NCI-H510A treated with DMSO at 0.1 percent for 48 hours (cell line): ENCODE measurements around the gene ENTPD8.
A peak's percentile ranks its signal among the peaks of the same experiment; 100 is the strongest.

ENCODE experiments used
- DNase-seq: peaks from one replicate; lab custom pipeline; 2025; lab: John Stamatoyannopoulos, UW

The ENTPD8 gene

DNA sequence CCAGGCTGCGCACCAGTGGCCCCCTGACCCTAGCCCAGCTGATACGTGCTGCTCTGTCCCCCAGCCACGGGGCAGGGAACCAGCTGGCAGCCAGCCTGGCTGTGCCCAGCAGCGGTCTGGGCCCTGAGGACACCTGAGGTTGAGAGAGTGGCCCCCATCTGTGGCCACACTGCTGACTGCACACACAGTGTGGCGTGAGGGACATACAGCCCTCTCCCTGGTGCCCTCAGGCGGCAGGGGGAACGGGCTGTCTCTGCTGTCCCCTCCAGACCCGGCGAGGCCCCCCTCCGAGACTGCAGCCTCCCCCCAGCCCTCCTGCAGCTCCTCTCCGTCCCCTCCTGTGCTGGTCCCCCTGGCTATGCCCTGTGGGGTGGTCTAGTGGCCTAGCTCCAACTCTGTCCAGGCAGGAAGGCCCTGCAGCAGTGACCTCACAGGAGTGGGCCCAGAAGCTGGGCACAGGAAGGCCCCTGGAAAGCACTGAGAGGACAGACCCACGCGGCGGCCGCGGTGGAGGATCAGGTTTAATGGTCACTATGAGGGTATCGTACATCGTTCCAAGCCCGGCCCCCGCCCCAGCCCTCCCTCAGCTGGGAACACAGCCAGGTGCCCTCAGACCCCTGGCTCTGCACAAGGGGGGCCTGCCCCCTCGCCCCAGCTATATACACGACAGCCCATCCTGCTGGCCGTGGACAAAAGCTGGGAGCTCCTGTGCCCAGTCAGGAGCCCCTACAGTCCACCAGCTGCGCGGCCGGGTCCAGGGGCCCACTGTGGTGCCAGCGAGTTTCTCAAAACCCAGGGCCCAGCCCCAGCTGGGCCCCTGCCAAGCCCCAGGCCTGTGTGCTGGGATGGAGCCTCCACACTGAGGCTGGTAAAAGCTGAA, 6.8 kb upstream of the ENTPD8 start:
- no peak for DNase-seq

DNA sequence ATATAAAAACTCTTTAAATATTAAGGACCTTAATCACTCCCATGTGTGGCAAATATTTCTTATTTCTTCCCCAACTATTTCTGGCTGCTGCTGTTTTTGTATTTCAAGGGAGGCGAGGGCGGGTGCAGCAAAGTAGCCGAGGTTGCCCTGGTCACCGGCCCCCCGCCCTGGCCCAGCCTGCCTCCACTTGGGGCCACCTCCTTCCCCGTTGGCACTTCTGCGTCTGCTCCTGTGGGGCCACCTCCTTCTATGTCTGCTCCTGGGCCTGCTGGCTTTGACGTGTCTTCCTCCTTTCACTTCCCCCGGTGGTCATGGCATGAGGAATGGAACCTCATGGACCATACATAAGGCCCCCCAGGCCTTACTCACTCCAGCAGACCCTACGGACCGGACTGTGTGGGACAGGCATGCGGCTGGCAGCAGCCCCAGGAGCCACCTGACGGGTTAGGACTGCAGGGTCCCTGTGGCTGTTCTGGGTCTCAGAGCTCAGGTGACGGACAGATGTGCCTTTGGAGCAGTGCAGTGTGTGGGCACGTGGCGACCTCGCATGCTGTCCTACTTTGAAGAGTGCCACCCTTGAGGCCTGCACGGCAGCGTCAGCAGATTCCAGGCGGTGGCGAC, 5.8 kb upstream of the ENTPD8 start:
- DNase-seq: no peak

DNA sequence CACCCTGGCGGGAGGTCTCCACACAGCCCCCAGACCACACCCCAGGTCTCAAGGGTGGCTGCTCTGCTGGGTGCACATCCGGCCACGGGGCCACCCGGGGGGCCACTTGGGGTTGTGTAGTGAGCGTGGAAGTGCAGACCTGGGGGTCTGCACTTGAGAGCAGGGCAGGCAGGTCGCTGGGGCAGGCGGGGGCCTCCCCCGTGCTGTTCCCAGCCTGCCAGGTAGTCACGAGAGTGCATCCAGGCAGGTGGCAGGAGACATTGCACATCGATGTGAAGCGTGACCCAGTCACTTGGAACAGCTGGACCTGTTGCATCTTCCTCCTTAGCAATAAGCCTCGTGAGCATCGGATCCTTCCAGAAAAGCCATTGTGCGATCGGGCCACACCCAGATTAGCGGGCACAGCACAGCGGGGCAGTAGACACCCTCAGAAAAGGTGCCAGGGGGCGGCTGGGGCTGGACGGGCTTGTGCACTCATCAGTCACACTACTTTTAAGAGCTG, 4.8 kb upstream of the ENTPD8 start:
- peak; percentile 23 for DNase-seq

DNA sequence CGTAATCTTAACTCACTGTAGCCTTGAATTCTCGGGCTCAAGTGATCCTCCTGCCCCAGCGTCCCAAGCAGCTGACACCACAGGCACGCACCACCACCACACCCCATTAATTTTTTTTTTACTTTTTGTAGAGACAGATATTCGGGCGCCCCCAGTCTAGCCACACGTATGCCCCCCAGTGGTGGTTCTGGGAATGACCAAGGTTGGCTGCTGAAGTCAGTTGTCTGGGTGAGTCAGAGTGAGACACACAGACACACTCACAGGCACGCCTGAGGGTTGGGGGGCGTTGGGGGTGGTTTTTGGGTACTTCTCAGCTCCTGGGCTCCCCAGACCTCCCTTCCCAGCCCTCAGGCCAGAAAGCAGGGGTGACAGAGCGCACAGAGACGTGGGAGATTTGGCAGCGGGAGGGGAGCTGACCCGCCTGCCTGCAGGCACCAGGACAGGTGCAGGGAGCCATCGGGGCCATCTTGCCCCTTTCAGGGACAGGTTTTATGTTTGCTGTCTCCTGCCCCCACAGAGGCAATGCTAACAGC, 4.2 kb upstream of the ENTPD8 start:
- DNase-seq: peak; percentile 46

DNA sequence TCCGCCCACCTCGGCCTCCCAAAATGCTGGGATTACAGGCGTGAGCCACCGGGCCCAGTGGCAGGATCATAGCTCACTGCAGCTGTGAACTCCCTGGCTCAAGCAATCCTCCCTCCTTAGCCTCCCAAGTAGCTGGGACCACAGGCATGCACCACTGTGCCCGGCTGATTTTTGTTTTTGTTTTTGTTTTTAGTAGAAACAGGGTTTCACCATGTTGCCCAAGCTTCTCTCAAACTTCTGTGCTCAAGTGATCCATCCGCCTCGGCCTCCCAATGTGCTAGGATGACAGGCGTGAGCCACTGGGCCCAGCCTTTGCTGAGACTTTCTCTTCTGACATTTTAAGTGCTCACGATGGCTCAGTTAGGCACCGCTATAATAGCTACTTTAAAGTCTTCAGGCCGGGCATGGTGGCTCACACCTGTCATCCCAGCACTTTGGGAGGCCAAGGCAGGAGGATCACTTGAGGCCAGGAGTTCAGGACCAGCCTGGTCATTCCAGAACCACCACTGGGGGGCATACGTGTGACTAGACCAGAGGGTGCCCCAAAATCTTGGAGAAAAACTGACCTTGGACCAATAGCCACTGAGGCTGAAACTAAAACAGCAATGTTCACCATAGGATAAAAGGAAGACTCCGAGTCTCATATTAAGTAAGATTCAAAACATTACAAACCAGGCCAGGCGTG, 3.1 kb upstream of the ENTPD8 start:
- DNase-seq: no peak

DNA sequence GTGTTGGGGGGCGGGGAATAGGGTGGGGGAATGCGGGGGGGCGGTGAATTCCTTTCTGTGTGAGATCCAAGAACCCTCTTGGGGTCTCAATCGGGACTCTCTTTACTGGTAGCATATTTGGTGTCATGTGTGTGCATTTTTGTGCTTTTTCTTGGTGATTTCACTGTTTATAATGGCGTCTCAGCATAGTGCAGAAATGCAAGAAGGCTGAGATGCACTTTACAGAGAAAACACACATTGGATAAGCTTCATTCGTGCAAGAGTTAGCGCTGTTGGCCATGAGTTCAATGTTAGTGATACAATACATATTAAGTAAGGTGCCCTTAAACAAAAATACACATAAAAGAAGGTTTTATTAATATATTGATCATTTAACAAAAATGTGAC, 771 bp upstream of the ENTPD8 start:
- DNase-seq: no peak

DNA sequence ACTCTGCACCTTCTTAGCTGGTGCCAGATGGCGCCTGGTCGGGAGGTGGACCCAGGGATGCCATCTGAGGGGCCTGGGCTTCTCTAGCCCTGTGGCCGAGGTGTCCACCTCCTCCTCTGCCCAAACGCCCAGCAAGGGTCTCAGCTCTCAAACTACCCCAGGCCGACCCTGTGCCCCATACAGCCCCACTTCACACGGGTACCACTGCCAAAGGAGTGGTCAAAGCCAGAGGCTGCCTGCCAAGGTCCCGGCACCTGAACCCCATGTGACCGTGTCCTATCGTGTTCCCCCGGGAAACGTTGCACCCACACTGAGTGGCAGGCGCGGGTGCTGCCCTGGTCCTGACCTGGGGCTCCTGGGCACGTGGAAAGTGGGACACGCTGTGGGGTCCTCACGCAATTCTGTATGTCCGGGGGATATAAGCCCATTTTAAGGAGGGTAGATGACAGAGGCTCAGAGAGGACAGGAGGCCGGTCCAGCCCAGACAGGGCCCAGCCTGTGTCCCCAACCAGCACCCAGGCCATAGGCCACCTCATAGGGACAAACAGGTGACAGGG, 1.9 kb downstream of the ENTPD8 start:
- DNase-seq: no peak

DNA sequence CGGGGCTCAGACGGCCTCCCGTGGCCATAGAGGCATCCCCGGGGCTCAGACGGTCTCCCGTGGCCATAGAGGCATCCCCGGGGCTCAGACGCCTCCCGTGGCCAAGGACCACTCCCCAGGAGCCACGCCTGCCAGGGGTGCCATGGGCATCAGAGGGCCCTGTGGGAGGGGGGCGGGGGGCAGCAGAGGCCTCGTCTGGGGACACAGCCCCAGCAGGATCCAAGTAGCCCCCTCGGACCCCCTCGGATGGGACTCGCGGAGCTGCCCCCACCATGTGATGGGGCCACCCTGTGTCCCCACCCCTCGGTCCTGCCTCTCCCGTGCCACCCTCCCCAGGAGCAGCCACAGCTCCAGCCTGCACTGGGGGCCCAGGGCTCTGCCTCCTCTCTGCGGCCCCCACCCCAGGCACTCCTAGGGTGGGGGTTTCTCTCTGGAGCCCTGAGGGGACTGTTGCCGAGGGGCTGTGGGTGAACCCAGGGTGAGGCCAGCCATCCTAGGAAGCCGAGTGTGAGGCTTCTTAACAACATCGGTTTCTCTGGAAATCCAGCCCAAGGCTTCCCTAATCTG, 2.5 kb downstream of the ENTPD8 start:
- no peak for DNase-seq

DNA sequence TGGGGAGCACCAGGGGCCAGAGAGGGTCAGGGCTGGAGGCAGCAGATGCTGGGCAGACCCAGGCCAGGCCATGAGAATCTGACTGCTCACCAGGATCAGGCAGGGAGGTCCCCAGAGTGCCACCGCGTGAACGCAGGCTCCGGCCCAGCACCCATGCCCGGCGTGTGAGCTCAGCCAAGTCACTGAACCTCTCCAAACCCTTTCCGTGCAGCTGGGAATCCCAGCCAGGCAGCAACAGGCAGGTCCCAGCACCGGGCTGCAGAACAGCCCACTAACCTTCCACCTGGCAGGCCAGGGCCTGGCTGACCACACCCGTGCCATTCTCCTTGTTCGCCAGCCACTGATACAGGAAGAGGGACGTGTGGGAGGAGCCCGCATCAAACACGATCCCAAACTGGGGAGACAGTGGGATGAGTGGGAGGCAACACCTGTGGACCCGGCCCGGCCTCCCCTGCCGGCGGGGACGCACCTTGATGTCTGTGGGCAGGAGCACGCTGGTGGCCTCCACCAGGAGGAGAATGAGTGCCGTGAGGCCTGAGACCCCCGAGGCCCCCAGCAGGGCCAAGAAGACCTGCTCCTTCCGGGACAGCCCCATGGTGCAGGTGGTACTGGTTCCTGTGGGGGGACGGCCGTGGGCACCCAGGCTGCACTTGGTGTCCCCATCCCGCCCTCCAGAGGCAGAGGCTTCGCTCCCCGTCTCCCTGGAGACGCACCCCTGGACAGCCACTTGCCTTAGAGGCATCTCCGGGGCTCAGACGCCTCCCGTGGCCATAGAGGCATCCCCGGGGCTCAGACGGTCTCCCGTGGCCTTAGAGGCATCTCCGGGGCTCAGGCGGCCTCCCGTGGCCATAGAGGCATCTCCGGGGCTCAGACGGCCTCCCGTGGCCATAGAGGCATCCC, 3.2 kb downstream of the ENTPD8 start:
- no peak for DNase-seq

DNA sequence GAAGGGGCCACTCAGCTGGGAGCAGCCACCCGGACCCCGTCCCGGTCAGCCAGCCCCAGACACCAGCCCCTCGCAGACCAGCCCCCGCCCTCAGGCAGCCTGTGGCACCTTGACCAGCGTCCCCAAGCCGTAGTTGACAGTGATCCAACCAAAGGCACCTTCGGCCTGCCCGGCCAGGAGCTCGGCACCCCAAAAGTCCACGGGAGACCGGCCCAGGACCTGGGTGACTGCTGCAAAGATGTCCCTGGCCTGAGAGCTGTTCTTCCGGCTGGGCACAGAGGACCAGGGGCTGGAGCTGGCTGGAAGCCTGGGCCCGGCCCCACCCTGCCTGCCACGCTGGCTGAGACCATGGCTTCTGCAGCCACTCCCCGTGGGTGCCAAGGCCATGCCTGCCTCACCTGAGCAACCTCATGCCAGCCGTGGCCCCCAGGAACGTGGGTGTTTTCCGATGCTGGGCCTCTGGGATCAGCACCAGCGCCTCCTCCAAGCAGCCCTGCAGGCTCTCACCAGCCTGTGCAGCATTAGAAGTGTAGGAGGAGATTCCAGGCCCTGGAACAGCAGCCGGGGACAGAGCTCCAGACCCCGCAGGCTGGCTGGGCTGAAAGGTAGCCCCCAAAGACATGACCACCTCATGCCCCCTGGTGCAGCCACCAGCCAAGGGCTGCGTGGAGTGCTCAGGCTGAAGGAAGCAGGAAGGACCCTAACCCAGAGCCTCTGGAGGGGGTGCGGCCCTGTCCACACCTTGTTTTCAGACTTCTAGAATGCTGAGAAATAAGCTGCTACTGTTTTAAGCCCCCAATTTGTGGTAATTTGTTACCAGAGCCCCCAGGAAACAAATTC, 4.2 kb downstream of the ENTPD8 start:
- DNase-seq: no peak

DNA sequence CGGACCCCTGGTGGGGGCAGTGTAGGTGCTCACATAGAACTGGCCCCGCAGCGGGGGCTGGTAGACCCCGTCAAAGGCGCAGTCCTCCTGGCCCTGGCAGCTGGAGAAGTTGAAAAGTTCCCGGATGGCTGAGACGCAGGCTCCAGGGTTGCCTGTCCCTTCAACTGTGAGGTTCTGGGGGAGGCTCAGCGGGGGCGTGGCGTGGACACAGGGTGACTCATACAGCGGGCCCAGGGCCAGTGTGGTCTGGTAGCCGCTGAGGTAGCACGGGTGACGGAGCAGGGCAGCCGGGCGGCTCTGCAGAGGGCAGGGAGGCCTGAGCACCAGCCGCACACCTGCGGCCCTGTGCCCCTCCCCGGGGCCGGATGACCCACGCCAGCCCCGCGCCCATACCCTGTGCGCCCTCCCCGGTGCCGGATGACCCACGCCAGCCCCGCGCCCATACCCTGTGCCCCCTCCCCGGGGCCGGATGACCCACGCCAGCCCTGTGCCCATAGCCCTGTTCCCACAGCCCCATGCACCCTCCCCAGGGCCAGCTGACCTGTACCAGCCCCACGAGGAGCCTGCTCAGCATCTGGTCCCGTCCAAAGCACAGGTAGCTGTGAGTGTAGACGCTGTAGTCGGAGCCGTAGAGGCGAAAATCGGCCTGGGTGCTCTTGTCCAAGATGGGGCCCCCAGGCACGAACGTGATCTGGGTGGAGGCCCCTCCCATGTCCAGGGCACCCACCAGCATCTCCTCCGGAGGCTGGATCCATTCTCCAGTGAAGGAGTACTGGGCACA, 5.0 kb downstream of the ENTPD8 start:
- no peak for DNase-seq

DNA sequence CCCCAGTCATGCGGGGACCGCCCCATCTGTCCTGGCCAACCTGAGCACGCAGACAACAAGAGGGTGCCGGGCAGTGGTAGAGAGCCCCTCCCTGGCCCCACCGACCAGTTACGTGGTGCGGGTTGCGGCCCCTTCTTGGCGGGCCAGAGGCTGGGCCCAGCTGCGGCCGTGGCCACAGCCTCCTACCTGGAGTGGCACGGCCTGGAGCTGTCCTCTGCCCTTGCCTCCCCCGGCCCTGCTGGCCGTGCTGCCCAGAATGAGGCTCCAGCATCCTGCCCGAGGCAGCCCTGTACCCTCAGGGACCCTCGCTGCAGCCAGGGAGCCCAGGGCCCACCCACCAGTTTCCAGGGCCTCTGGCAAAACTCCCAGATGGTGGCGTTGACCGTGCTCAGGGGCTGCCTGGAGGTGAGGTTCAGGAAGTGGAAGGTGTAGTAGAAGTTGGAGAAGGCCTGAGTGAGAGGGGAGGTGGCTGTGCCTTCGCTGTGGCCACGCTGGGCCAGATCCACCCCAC, 5.7 kb downstream of the ENTPD8 start:
- DNase-seq: no peak

DNA sequence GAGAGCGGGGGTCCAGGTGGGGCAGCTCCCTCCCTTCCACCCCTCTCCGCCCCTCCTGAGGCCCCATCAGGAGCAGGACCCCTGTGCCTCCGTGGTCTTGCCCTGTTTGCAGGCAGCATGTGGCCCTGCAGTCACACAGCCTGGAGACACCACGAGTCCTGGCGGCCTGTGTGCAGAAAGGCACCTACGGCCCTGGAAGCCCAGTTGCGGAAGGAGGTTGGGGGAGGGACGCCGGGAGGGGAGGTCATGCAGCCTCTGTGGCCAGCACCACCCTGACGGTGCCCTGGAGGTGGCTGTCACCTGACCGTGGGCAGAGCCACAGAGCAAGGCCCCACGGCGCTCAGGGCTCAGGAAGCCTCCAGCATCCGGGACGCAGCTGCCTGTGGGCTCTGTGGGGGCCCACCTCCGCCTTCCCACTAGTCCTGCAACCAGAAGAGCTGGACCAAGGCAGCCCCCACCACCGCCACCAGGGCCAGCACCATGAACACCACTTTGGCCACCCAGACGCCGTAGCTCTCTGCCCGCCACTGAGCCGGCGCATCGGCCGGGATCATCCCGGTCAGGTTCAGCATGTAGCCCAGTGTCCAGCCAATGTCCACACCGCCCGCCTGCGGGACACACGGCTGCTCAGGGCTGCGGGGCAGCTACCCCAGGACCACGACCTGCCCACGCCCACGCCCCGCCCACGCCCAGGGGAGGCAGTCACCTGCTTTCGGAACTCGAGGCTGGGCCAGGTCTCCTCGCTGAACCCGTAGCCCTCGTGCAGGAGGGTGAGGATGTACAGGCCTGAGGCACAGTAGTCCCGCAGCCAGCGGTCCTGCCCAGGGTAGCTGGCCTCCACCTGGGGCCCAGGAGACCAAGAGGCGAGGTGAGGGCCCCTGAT, 6.4 kb downstream of the ENTPD8 start:
- DNase-seq: no peak

DNA sequence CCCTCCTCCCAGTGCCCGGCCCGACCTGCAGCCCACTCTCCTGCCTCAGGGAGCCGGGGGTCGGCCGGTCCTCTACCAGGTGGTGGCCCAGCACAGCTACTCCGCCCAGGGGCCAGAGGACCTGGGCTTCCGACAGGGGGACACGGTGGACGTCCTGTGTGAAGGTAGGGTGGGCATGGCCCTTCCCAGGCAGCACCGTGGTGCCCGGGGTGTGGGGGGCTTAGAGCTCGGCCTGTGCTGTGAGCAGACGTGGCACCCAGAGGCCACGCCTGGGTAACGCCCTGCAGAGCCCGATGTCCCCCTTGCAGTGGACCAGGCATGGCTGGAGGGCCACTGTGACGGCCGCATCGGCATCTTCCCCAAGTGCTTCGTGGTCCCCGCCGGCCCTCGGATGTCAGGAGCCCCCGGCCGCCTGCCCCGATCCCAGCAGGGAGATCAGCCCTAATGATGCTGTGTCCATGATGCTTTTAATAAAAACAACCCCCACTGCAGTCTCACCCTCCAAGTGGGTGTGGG, 7.2 kb downstream of the ENTPD8 start:
- no peak for DNase-seq

DNA sequence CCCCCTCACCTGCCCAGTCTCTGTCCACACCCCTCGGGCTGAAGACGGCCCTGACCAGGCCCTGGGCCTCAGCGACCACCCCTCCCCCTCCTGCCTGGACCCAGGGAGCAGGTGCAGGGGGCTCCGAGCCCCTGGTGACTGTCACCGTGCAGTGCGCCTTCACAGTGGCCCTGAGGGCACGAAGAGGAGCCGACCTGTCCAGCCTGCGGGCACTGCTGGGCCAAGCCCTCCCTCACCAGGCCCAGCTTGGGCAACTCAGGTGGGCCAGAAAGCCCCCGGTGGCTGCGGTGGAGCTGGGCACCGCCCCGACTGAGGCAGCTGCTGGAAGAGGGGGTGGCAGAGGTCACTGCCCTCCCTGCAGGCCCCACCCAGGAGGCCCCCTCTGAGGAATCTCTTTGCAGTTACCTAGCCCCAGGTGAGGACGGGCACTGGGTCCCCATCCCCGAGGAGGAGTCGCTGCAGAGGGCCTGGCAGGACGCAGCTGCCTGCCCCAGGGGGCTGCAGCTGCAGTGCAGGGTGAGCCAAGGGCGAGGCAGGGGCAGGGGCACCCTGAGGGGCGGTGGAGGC, 7.7 kb downstream of the ENTPD8 start:
- DNase-seq: no peak

DNA sequence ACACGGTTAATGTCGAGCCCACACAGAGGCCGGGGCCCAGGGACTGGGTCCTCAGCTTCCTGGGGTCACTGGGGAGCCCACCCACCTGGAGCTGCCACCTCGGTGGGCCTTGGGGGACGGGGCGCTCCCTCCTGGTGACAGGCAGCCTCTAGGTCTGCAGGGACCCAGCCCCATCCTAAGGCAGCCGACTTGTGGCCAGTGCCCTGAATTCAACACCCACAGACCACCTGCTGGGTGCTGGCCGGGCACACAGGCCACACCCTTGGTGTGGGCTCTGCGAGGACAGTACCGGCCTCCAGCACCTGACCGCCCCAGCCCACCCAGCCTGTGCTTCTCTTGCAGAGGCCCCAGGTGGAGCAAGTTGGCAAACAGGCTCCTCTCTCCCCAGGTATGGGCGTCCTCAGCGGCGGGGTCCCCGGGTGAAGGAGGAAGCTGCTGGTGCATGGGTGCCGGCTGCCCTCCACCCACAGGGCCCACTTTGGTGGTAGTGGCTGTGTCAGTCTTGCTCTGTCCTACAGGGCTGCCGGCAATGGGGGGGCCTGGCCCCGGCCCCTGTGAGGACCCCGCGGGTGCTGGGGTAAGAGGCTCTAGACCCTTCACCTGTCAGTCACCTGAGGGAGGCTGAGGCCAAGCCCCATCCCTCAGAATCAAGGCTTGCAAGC, 8.3 kb downstream of the ENTPD8 start:
- DNase-seq: no peak

DNA sequence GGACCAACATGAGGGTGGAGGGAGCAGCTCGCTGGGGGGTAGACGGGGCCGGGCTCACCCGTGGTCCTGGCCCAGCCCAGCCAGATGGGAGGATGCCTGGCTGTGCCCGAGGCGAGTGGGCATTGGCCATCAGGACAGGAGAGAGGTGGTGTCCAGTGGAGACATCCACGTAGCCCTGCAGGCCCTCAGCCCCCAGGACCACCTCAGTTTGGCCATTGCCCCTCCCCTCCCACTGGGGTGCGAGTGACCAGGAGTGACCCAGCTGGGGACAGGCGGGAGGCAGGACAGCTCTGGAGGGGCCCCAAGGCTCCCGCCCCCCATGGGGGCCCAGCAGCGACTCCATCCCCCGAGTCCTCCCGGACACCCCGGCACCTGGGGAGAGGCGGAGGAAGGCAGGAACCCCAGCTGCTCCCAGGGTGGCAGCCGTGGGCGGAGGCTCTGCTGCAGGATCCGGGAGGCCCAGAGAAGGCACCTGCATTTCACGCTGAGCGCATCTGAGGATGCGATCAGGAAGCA, 9.7 kb downstream of the ENTPD8 start:
- DNase-seq: no peak
